ENCODE data around the gene AP2S1.
A peak's percentile ranks its signal among the peaks of the same experiment; 100 is the strongest.

Gene AP2S1

DNA sequence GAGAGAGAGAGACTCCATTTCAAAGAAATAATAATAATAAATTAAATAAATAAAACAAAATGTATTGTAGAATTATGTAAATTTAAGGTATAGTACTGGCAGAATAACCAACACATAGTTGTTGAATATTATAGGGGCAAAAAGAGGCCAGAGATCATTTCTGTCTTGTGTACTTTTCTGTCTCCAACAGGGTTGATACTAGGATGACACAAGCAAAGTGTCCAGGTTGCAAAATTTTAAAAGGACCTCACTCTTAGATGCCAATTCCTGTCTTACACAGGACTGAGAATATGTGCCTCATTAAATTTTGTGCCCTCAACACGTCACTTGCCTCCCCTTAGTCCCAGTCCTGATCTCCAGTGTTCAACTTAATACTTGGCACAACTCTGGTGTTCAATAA is 2.2 kb upstream of the AP2S1 start:
- H3K27ac ChIP-seq (ENCODE audit: low read length), result no peak overlapping the region
- H3K4me3 ChIP-seq (ENCODE audit: low read depth in 1 of 2, low read length in 2 of 2), result no peak overlapping the region
- no peaks in the 10 kb centered on the region for H3K27me3 ChIP-seq (ENCODE audit: low read depth, low read length)
- H3K4me1 ChIP-seq (ENCODE audit: control insufficient read depth in 1 of 2, insufficient read depth in 2 of 2, low read length in 2 of 2), result peaks cover 8 to 34% of the 10 kb centered on the region in 2 donors
- H3K36me3 ChIP-seq (ENCODE audit: control insufficient read depth in 1 of 2, insufficient read depth in 2 of 2, low read length in 2 of 2), result peaks cover 0 to 5% of the 10 kb centered on the region in 2 donors
- H3K9me3 ChIP-seq (ENCODE audit: control insufficient read depth in 1 of 2, low read length in 2 of 2), result no peaks in the 10 kb centered on the region

- Histone ChIP-seq H3K36me3 (ENCODE audit: control insufficient read depth in 1 of 2, insufficient read depth in 2 of 2, low read length in 2 of 2) (no peaks in the 10 kb centered on the region), H3K9me3 (ENCODE audit: control insufficient read depth in 1 of 2, low read length in 2 of 2) (no peaks in the 10 kb centered on the region), H3K4me3 (ENCODE audit: low read depth in 1 of 2, low read length in 2 of 2) (peak overlapping the region; percentile 74 to 78), H3K27me3 (ENCODE audit: low read depth, low read length) (no peaks in the 10 kb centered on the region), H3K27ac (ENCODE audit: low read length) (peak overlapping the region; percentile 84), H3K4me1 (ENCODE audit: control insufficient read depth in 1 of 2, insufficient read depth in 2 of 2, low read length in 2 of 2) (peaks cover 8 to 29% of the 10 kb centered on the region in 2 donors)
These were observed 1.0 kb downstream of the AP2S1 start for GRCh38 chr19:46849610-46850009.

DNA sequence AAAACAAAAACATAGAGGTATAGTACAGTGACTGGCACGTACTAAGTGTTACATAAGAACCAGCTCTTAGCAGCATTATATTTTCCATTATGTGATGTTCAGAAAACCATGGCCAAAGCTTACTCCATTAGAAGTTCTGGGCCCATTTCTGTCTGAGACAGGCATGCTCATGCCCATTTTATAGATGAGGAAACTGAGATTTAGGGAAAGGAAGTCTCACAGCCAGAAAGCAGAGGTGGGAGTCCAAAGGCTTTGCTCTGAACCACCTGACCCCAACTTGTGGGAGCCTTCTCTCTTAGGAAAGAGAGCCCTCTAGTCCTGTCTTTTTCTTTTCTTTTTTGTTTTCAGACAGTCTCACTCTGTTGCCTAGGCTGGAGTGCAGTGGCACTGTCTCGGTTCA is 2.3 kb downstream of the AP2S1 start:
- Histone ChIP-seq H3K9me3 (ENCODE audit: control insufficient read depth in 1 of 2, low read length in 2 of 2) (no peaks in the 10 kb centered on the region), H3K36me3 (ENCODE audit: control insufficient read depth in 1 of 2, insufficient read depth in 2 of 2, low read length in 2 of 2) (peaks cover 4 to 5% of the 10 kb centered on the region in 2 donors), H3K4me1 (ENCODE audit: control insufficient read depth in 1 of 2, insufficient read depth in 2 of 2, low read length in 2 of 2) (peaks cover 8 to 29% of the 10 kb centered on the region in 2 donors), H3K27me3 (ENCODE audit: low read depth, low read length) (no peaks in the 10 kb centered on the region), H3K27ac (ENCODE audit: low read length) (no peak overlapping the region), H3K4me3 (ENCODE audit: low read depth in 1 of 2, low read length in 2 of 2) (no peak overlapping the region)

DNA sequence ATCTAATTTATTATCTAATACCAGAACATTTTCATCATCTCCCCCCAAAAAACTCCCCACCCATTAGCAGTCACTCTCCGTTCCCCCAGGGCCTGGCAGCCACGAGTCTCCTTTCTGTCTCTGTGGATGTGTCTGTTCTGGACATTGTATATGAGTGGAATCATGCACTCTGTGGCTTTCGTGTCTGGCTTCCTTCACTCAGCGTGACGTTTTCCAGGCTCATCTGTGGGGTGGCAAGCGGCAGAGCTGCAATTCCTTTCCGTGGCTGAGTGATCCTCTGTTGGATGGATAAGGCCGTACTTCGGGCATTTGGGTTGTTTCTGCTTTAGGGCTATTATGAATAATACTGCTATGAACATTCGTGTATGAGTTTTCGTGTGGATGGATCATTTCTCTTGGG is 3.1 kb downstream of the AP2S1 start:
- Histone ChIP-seq H3K27me3 (ENCODE audit: low read depth, low read length) (no peaks in the 10 kb centered on the region), H3K36me3 (ENCODE audit: control insufficient read depth in 1 of 2, insufficient read depth in 2 of 2, low read length in 2 of 2) (peaks cover 5 to 12% of the 10 kb centered on the region in 2 donors), H3K27ac (ENCODE audit: low read length) (no peak overlapping the region), H3K4me1 (ENCODE audit: control insufficient read depth in 1 of 2, insufficient read depth in 2 of 2, low read length in 2 of 2) (peaks cover 8 to 29% of the 10 kb centered on the region in 2 donors), H3K4me3 (ENCODE audit: low read depth in 1 of 2, low read length in 2 of 2) (no peak overlapping the region), H3K9me3 (ENCODE audit: control insufficient read depth in 1 of 2, low read length in 2 of 2) (no peaks in the 10 kb centered on the region)

DNA sequence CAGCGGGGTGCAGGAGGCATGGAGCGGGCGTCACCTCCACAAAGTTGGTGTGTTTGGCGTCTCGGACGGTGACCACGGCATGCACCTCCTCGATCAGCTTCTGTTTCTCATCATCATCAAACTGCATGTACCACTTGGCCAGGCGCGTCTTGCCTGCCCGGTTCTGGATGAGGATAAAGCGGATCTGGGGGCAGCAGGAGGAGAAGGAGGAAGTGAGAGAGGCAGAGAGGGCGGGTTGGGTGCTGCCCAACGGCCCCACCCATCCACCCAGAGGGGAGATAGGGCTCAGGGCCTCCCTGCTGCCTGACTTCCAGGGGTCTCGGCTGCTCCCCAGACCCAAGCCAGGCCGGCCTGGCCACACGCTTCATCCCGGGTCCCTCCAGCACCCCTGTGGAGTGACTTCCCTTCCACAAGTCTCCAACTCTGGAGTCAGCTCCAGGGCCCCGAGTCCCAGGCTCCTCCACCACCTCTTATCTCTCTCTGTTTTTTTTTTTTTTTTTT is 4.6 kb downstream of the AP2S1 start:
- Histone ChIP-seq H3K4me1 (ENCODE audit: control insufficient read depth in 1 of 2, insufficient read depth in 2 of 2, low read length in 2 of 2) (peaks cover 8 to 35% of the 10 kb centered on the region in 2 donors), H3K9me3 (ENCODE audit: control insufficient read depth in 1 of 2, low read length in 2 of 2) (no peaks in the 10 kb centered on the region), H3K4me3 (ENCODE audit: low read depth in 1 of 2, low read length in 2 of 2) (no peak overlapping the region), H3K36me3 (ENCODE audit: control insufficient read depth in 1 of 2, insufficient read depth in 2 of 2, low read length in 2 of 2) (peaks cover 5 to 17% of the 10 kb centered on the region in 2 donors), H3K27ac (ENCODE audit: low read length) (no peak overlapping the region), H3K27me3 (ENCODE audit: low read depth, low read length) (no peaks in the 10 kb centered on the region)

- Histone ChIP-seq H3K4me1 (ENCODE audit: control insufficient read depth in 1 of 2, insufficient read depth in 2 of 2, low read length in 2 of 2) (peaks cover 0 to 24% of the 10 kb centered on the region in 2 donors), H3K4me3 (ENCODE audit: low read depth in 1 of 2, low read length in 2 of 2) (no peak overlapping the region), H3K9me3 (ENCODE audit: control insufficient read depth in 1 of 2, low read length in 2 of 2) (no peaks in the 10 kb centered on the region), H3K36me3 (ENCODE audit: control insufficient read depth in 1 of 2, insufficient read depth in 2 of 2, low read length in 2 of 2) (peaks cover 9 to 22% of the 10 kb centered on the region in 2 donors), H3K27ac (ENCODE audit: low read length) (no peak overlapping the region), H3K27me3 (ENCODE audit: low read depth, low read length) (no peaks in the 10 kb centered on the region)
These were observed 6.6 kb downstream of the AP2S1 start for GRCh38 chr19:46844067-46844489.

DNA sequence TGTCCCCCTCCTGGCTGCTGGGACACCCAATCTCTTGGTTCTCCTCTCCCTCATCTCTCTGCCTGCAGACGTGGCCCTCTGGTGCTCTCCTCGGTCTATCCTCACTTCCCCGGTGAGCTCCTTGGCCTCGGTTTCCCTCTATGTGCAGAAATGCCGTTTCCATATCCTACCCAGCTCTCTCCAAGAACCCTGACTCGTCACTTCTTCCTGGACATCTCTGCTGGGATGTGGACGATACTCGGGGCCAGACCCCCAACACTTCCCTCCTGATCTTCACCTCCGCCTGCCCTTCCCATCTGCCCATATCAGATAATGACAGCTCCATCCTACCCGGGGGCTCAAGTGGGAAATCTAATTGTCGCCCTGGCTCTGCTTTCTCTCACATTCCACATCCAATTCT is 7.9 kb downstream of the AP2S1 start:
- no peaks in the 10 kb centered on the region for H3K27me3 ChIP-seq (ENCODE audit: low read depth, low read length)
- peaks cover 0 to 16% of the 10 kb centered on the region in 2 donors for H3K4me1 ChIP-seq (ENCODE audit: control insufficient read depth in 1 of 2, insufficient read depth in 2 of 2, low read length in 2 of 2)
- no peak overlapping the region for H3K4me3 ChIP-seq (ENCODE audit: low read depth in 1 of 2, low read length in 2 of 2)
- H3K27ac ChIP-seq (ENCODE audit: low read length), result no peak overlapping the region
- no peaks in the 10 kb centered on the region for H3K9me3 ChIP-seq (ENCODE audit: control insufficient read depth in 1 of 2, low read length in 2 of 2)
- peaks cover 12 to 34% of the 10 kb centered on the region in 2 donors for H3K36me3 ChIP-seq (ENCODE audit: control insufficient read depth in 1 of 2, insufficient read depth in 2 of 2, low read length in 2 of 2)

- no peaks in the 10 kb centered on the region for H3K9me3 ChIP-seq (ENCODE audit: control insufficient read depth in 1 of 2, low read length in 2 of 2)
- no peaks in the 10 kb centered on the region for H3K27me3 ChIP-seq (ENCODE audit: low read depth, low read length)
- no peak overlapping the region for H3K4me3 ChIP-seq (ENCODE audit: low read depth in 1 of 2, low read length in 2 of 2)
- H3K4me1 ChIP-seq (ENCODE audit: control insufficient read depth in 1 of 2, insufficient read depth in 2 of 2, low read length in 2 of 2), result peaks cover 0 to 12% of the 10 kb centered on the region in 2 donors
- no peak overlapping the region for H3K27ac ChIP-seq (ENCODE audit: low read length)
- H3K36me3 ChIP-seq (ENCODE audit: control insufficient read depth in 1 of 2, insufficient read depth in 2 of 2, low read length in 2 of 2), result peaks cover 13 to 35% of the 10 kb centered on the region in 2 donors
These were observed 9.1 kb downstream of the AP2S1 start for GRCh38 chr19:46841458-46842083.

GRCh38 chr19:46840498-46840942 is 10.1 kb downstream of the AP2S1 start:
- no peaks in the 10 kb centered on the region for H3K27me3 ChIP-seq (ENCODE audit: low read depth, low read length)
- H3K36me3 ChIP-seq (ENCODE audit: control insufficient read depth in 1 of 2, insufficient read depth in 2 of 2, low read length in 2 of 2), result peaks cover 13 to 35% of the 10 kb centered on the region in 2 donors
- no peak overlapping the region for H3K4me3 ChIP-seq (ENCODE audit: low read depth in 1 of 2, low read length in 2 of 2)
- H3K27ac ChIP-seq (ENCODE audit: low read length), result peak overlapping the region; percentile 14
- H3K9me3 ChIP-seq (ENCODE audit: control insufficient read depth in 1 of 2, low read length in 2 of 2), result no peaks in the 10 kb centered on the region
- H3K4me1 ChIP-seq (ENCODE audit: control insufficient read depth in 1 of 2, insufficient read depth in 2 of 2, low read length in 2 of 2), result peaks cover 0 to 6% of the 10 kb centered on the region in 2 donors

DNA sequence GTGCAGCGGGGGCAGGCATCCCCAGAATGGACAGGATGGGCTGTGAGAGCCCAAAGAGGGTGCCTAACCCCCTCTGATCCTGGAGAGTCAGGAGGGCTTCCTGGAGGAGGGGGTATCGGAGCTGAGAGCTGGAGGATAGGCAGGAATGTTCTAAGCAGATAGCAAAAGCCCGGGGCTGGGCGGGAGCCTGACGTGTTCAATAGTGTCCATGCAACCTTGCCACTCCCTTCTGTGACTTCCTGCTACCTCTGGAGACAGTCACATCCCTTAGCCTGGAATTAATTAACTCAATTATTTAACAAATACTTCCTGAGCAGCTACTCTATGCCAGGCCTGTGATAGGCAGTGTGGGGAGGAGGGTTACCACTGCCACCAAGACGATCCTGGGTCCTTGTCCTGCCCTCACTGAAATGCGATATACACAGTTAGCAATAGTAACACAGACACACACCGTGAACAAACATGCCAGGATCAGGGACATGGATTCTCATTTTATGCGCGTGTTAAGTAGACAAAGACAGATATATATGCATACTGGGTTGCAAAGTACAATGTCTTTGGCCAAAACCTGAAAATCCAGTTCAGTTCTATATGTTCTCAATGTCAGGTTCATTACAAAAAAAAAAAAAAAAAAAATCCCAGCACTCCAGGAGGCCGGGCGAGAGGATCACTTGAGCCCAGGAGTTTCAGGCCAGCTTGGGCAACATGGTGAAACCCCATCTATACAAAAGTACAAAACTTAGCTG is 10.7 kb downstream of the AP2S1 start:
- H3K4me1 ChIP-seq (ENCODE audit: control insufficient read depth in 1 of 2, insufficient read depth in 2 of 2, low read length in 2 of 2), result peaks cover 0 to 6% of the 10 kb centered on the region in 2 donors
- H3K9me3 ChIP-seq (ENCODE audit: control insufficient read depth in 1 of 2, low read length in 2 of 2), result no peaks in the 10 kb centered on the region
- no peak overlapping the region for H3K4me3 ChIP-seq (ENCODE audit: low read depth in 1 of 2, low read length in 2 of 2)
- H3K27me3 ChIP-seq (ENCODE audit: low read depth, low read length), result no peaks in the 10 kb centered on the region
- peak overlapping the region; percentile 14 for H3K27ac ChIP-seq (ENCODE audit: low read length)
- peaks cover 13 to 35% of the 10 kb centered on the region in 2 donors for H3K36me3 ChIP-seq (ENCODE audit: control insufficient read depth in 1 of 2, insufficient read depth in 2 of 2, low read length in 2 of 2)

- Histone ChIP-seq H3K27me3 (ENCODE audit: low read depth, low read length) (no peaks in the 10 kb centered on the region), H3K4me1 (ENCODE audit: control insufficient read depth in 1 of 2, insufficient read depth in 2 of 2, low read length in 2 of 2) (peaks cover 0 to 9% of the 10 kb centered on the region in 2 donors), H3K27ac (ENCODE audit: low read length) (no peak overlapping the region), H3K9me3 (ENCODE audit: control insufficient read depth in 1 of 2, low read length in 2 of 2) (no peaks in the 10 kb centered on the region), H3K36me3 (ENCODE audit: control insufficient read depth in 1 of 2, insufficient read depth in 2 of 2, low read length in 2 of 2) (peaks cover 9 to 28% of the 10 kb centered on the region in 2 donors), H3K4me3 (ENCODE audit: low read depth in 1 of 2, low read length in 2 of 2) (no peak overlapping the region)
These were observed 12.5 kb downstream of the AP2S1 start for GRCh38 chr19:46838160-46838559.
